Activated T-cell treated with anti-CD3 and anti-CD28 coated beads, Interleukin-2, amount 50 U/mL, for 48 hours (primary cell): ENCODE data around the gene FILIP1.
"Not testable (repeated sequence)": the region's sequence is repeated elsewhere in the genome, so short reads cannot be mapped to it uniquely, and the experiment has no call there.

ENCODE experiments used
- DNase-seq, 2 experiments: peaks; one replicate each; pipeline ENCODE4 v3.0.0-alpha.2; 2020

Gene FILIP1

GRCh38 chr6:75445738-75446137, 47.9 kb downstream of the FILIP1 start:
- DNase-seq: no peak

- DNase-seq: no peak
Measured at GRCh38 chr6:75444899-75445298, 48.7 kb downstream of the FILIP1 start.

- not testable (repeated sequence) for DNase-seq
Measured at GRCh38 chr6:75441883-75442282, 51.7 kb downstream of the FILIP1 start.

- not testable (repeated sequence) for DNase-seq
Measured at GRCh38 chr6:75441479-75441878, 52.1 kb downstream of the FILIP1 start.

GRCh38 chr6:75438442-75439116, 55.0 kb downstream of the FILIP1 start:
- no peak for DNase-seq

- DNase-seq: no peak
Measured at GRCh38 chr6:75438013-75438431, 55.6 kb downstream of the FILIP1 start.

GRCh38 chr6:75437421-75437891, 56.1 kb downstream of the FILIP1 start:
- DNase-seq: no peak

GRCh38 chr6:75436869-75437268, 56.7 kb downstream of the FILIP1 start:
- DNase-seq: no peak

- not testable (repeated sequence) for DNase-seq
Measured at GRCh38 chr6:75432809-75433208, 60.8 kb downstream of the FILIP1 start.

- no peak for DNase-seq
Measured at GRCh38 chr6:75431379-75431778, 62.2 kb downstream of the FILIP1 start.

- no peak for DNase-seq
Measured at GRCh38 chr6:75430631-75431325, 62.8 kb downstream of the FILIP1 start.

GRCh38 chr6:75429061-75429703, 64.4 kb downstream of the FILIP1 start:
- DNase-seq: no peak

- DNase-seq: no peak
Measured at GRCh38 chr6:75428204-75428603, 65.4 kb downstream of the FILIP1 start.

GRCh38 chr6:75427329-75427728, 66.3 kb downstream of the FILIP1 start:
- no peak for DNase-seq

GRCh38 chr6:75424618-75425548, 68.7 kb downstream of the FILIP1 start:
- no peak for DNase-seq

GRCh38 chr6:75423386-75423785, 70.2 kb downstream of the FILIP1 start:
- DNase-seq: no peak

- DNase-seq: no peak
Measured at GRCh38 chr6:75422024-75422639, 71.5 kb downstream of the FILIP1 start.

GRCh38 chr6:75421316-75422023, 72.1 kb downstream of the FILIP1 start:
- no peak for DNase-seq

GRCh38 chr6:75419980-75420379, 73.6 kb downstream of the FILIP1 start:
- no peak for DNase-seq

GRCh38 chr6:75419416-75419815, 74.2 kb downstream of the FILIP1 start:
- no peak for DNase-seq

GRCh38 chr6:75418233-75418632, 75.4 kb downstream of the FILIP1 start:
- DNase-seq: no peak

- DNase-seq: no peak
Measured at GRCh38 chr6:75416443-75416842, 77.2 kb downstream of the FILIP1 start.
